GM21529 (cell line): ENCODE data around the gene ANKFN1.
"Not testable (repeated sequence)": the region's sequence is repeated elsewhere in the genome, so short reads cannot be mapped to it uniquely, and the experiment has no call there.

Experiments
- ATAC-seq: cut with Tn5 transposase; IDR thresholded peaks from one replicate; pipeline ENCODE4 v1.9.1; 2021; ENCODE audit not compliant: unreplicated experiment

ANKFN1 gene

GRCh38 chr17:56274491-56274890 is 121.2 kb downstream of the ANKFN1 start:
- no peak for ATAC-seq

GRCh38 chr17:56284482-56284881 is 131.2 kb downstream of the ANKFN1 start:
- ATAC-seq: no peak

- ATAC-seq: not testable (repeated sequence)
These were observed 135.5 kb downstream of the ANKFN1 start for GRCh38 chr17:56288786-56289185.

GRCh38 chr17:56289321-56289720 is 136.0 kb downstream of the ANKFN1 start:
- ATAC-seq: no peak

- no peak for ATAC-seq
These were observed 137.0 kb downstream of the ANKFN1 start for GRCh38 chr17:56290101-56290801.

GRCh38 chr17:56290802-56291118 is 137.5 kb downstream of the ANKFN1 start:
- ATAC-seq: no peak

GRCh38 chr17:56291226-56291805 is 138.0 kb downstream of the ANKFN1 start:
- ATAC-seq: no peak

GRCh38 chr17:56292010-56292409 is 138.7 kb downstream of the ANKFN1 start:
- ATAC-seq: no peak

GRCh38 chr17:56292578-56292977 is 139.3 kb downstream of the ANKFN1 start:
- no peak for ATAC-seq

- no peak for ATAC-seq
These were observed 143.9 kb downstream of the ANKFN1 start for GRCh38 chr17:56297184-56297583.

GRCh38 chr17:56298846-56299245 is 145.6 kb downstream of the ANKFN1 start:
- no peak for ATAC-seq

- ATAC-seq: no peak
These were observed 146.9 kb downstream of the ANKFN1 start for GRCh38 chr17:56300144-56300543.

- ATAC-seq: no peak
These were observed 151.7 kb downstream of the ANKFN1 start for GRCh38 chr17:56305007-56305406.

- ATAC-seq: no peak
These were observed 156.6 kb downstream of the ANKFN1 start for GRCh38 chr17:56309897-56310296.

- ATAC-seq: no peak
These were observed 157.5 kb downstream of the ANKFN1 start for GRCh38 chr17:56310782-56311181.

GRCh38 chr17:56313201-56313600 is 159.9 kb downstream of the ANKFN1 start:
- ATAC-seq: no peak

GRCh38 chr17:56314026-56314425 is 160.8 kb downstream of the ANKFN1 start:
- ATAC-seq: no peak

- no peak for ATAC-seq
These were observed 161.8 kb downstream of the ANKFN1 start for GRCh38 chr17:56314984-56315602.

- no peak for ATAC-seq
These were observed 163.3 kb downstream of the ANKFN1 start for GRCh38 chr17:56316604-56317003.

GRCh38 chr17:56317351-56318208 is 164.3 kb downstream of the ANKFN1 start:
- ATAC-seq: no peak

- peak; percentile 58 for ATAC-seq
These were observed 166.3 kb downstream of the ANKFN1 start for GRCh38 chr17:56319531-56319930.

GRCh38 chr17:56320443-56320842 is 167.2 kb downstream of the ANKFN1 start:
- no peak for ATAC-seq
